Activated CD8-positive, alpha-beta memory T cell treated with anti-CD3 and anti-CD28 coated beads for 1 hour (primary cell): ENCODE data around the gene TMC4.
A peak's percentile ranks its signal among the peaks of the same experiment; 100 is the strongest.
"Not testable (repeated sequence)": the region's sequence is repeated elsewhere in the genome, so short reads cannot be mapped to it uniquely, and the experiment has no call there.

ENCODE experiments used
- DNase-seq, 2 donors: peaks; one replicate each; pipeline ENCODE4 v3.0.0-alpha.2; 2020; ENCODE audit warnings: low read depth in 1 of 2; ENCODE audit errors: extremely low read depth in 1 of 2

The TMC4 gene

GRCh38 chr19:54180691-54181091 lies 7.7 kb upstream of the TMC4 start:
- DNase-seq: no peak

GRCh38 chr19:54179921-54180461 lies 7.0 kb upstream of the TMC4 start:
- no peak for DNase-seq

GRCh38 chr19:54179262-54179852 lies 6.4 kb upstream of the TMC4 start:
- no peak for DNase-seq

GRCh38 chr19:54178581-54179261 lies 5.8 kb upstream of the TMC4 start:
- DNase-seq: no peak

GRCh38 chr19:54173951-54174834 lies 1.2 kb upstream of the TMC4 start:
- DNase-seq: no peak

GRCh38 chr19:54173359-54173699 lies 369 bp upstream of the TMC4 start:
- no peak for DNase-seq

GRCh38 chr19:54171736-54172431 lies 1.1 kb downstream of the TMC4 start:
- DNase-seq: not testable (repeated sequence)

GRCh38 chr19:54169149-54169740 lies 3.7 kb downstream of the TMC4 start:
- DNase-seq: no peak

- DNase-seq: peak; percentile 79 to 89
Observed at GRCh38 chr19:54168174-54168917, 4.6 kb downstream of the TMC4 start.

GRCh38 chr19:54165222-54165621 lies 7.7 kb downstream of the TMC4 start:
- DNase-seq: no peak

- DNase-seq: peak in 1 of 2 donors; percentile 31
Observed at GRCh38 chr19:54164369-54165068, 8.4 kb downstream of the TMC4 start.

- no peak for DNase-seq
Observed at GRCh38 chr19:54162884-54163283, 10.1 kb downstream of the TMC4 start.

- peak; percentile 46 to 68 for DNase-seq
Observed at GRCh38 chr19:54162241-54162805, 10.6 kb downstream of the TMC4 start.

GRCh38 chr19:54160854-54161253 lies 12.1 kb downstream of the TMC4 start:
- no peak for DNase-seq

GRCh38 chr19:54160182-54160811 lies 12.7 kb downstream of the TMC4 start:
- no peak for DNase-seq

- peak; percentile 93 to 99 for DNase-seq
Observed at GRCh38 chr19:54159352-54160181, 13.4 kb downstream of the TMC4 start, which contains the start of gene LENG1. LENG1 (minus strand) TSS chr19:54159721; CDS start chr19:54159695, 26 bp downstream.

GRCh38 chr19:54158812-54159351 lies 14.1 kb downstream of the TMC4 start:
- DNase-seq: no peak
